GM23338 (cell line): ENCODE measurements around the gene ACSBG1. TPM values are rescaled to one million over a fixed set of nuclear protein-coding genes. Genes with fewer than 3 reads are reported as not detected.

Source experiments
- ATAC-seq: fragments of 200-7000 bp; cut with Tn5 transposase; 3 replicates; pipeline ENCODE4 v1.9.1; 2020
- DNase-seq: peaks from one replicate; pipeline ENCODE4 v3.0.0-alpha.2; 2015; ENCODE audit warnings: low spot score
- H2AFZ ChIP-seq: fragments of 200-600 bp; sonication (generic); 2 replicates; pipeline ENCODE4 v1.8.0; 2016; ENCODE audit warnings: antibody characterized with exemption, mild to moderate bottlenecking, moderate library complexity
- H3F3A ChIP-seq: fragments of 200-600 bp; sonication (generic); replicated peaks from 2 replicates; pipeline ENCODE4 v1.8.0; 2017; ENCODE audit warnings: antibody characterized with exemption, mixed run types, low read depth
- H3K27ac ChIP-seq: fragments of 200-600 bp; sonication (generic); 2 replicates; pipeline ENCODE4 v1.6.1; 2016; ENCODE audit warnings: low read depth
- H3K27me3 ChIP-seq: fragments of 200-600 bp; sonication (generic); 2 replicates; pipeline ENCODE4 v1.8.0; 2016; ENCODE audit warnings: mild to moderate bottlenecking, mixed run types, moderate library complexity; ENCODE audit not compliant: insufficient read depth
- H3K36me3 ChIP-seq: fragments of 200-600 bp; sonication (generic); 2 replicates; pipeline ENCODE4 v1.8.0; 2016; ENCODE audit warnings: mild to moderate bottlenecking; ENCODE audit not compliant: insufficient read depth
- H3K4me1 ChIP-seq: fragments of 200-600 bp; sonication (generic); 2 replicates; pipeline ENCODE4 v1.8.0; 2016; ENCODE audit warnings: mild to moderate bottlenecking, moderate library complexity; ENCODE audit not compliant: insufficient read depth
- H3K4me2 ChIP-seq: fragments of 200-600 bp; sonication (generic); 2 replicates; pipeline ENCODE4 v1.7.1; 2017; ENCODE audit warnings: mixed run types
- H3K4me3 ChIP-seq: fragments of 200-600 bp; sonication (generic); 2 replicates; pipeline ENCODE4 v1.6.1; 2016; ENCODE audit warnings: mixed run types
- H3K79me2 ChIP-seq: fragments of 200-600 bp; sonication (generic); replicated peaks from 2 replicates; pipeline ENCODE4 v1.8.0; 2017; ENCODE audit warnings: mild to moderate bottlenecking; ENCODE audit not compliant: insufficient read depth
- H3K9me2 ChIP-seq: fragments of 200-600 bp; sonication (generic); 2 replicates; pipeline ENCODE4 v1.8.0; 2017; ENCODE audit not compliant: insufficient read depth
- H4K20me1 ChIP-seq: fragments of 200-600 bp; sonication (generic); replicated peaks from 2 replicates; pipeline ENCODE4 v1.8.0; 2017; ENCODE audit warnings: mild to moderate bottlenecking; ENCODE audit not compliant: insufficient read depth
- H3K27ac Mint-ChIP-seq: 2 replicates; pipeline ENCODE4 v1.8.0; 2020; ENCODE audit warnings: inconsistent platforms, mild to moderate bottlenecking, moderate library complexity, mixed read lengths
- H3K27me3 Mint-ChIP-seq: 3 replicates; pipeline ENCODE4 v1.8.0; 2022; ENCODE audit warnings: low read depth, mild to moderate bottlenecking, moderate library complexity, mixed read lengths, inconsistent platforms; ENCODE audit not compliant: insufficient read depth, poor library complexity
- H3K36me3 Mint-ChIP-seq: 3 replicates; pipeline ENCODE4 v1.8.0; 2021; ENCODE audit warnings: low read depth, mild to moderate bottlenecking, inconsistent platforms, moderate library complexity, mixed read lengths
- H3K4me1 Mint-ChIP-seq: 3 replicates; pipeline ENCODE4 v1.8.0; 2020; ENCODE audit warnings: mild to moderate bottlenecking, inconsistent platforms, mixed read lengths
- H3K4me3 Mint-ChIP-seq: 3 replicates; pipeline ENCODE4 v1.8.0; 2021; ENCODE audit warnings: moderate library complexity, mild to moderate bottlenecking, inconsistent platforms, mixed read lengths
- H3K9me3 Mint-ChIP-seq: 3 replicates; pipeline ENCODE4 v1.8.0; 2020; ENCODE audit warnings: moderate library complexity, mild to moderate bottlenecking, inconsistent platforms, mixed read lengths
- CREB1 ChIP-seq: fragments of 250-450 bp; sonication (Bioruptor Pico); IDR thresholded peaks from 2 replicates; pipeline ENCODE4 v1.5.0; 2020; ENCODE audit warnings: low read depth, mild to moderate bottlenecking, moderate library complexity
- EZH2 ChIP-seq: fragments of 200-600 bp; sonication (generic); IDR thresholded peaks from one replicate; pipeline ENCODE4 v1.8.0; 2017; ENCODE audit warnings: antibody characterized with exemption, mild to moderate bottlenecking, low read depth; ENCODE audit not compliant: unreplicated experiment
- EZH2phosphoT487 ChIP-seq: fragments of 200-600 bp; sonication (generic); IDR thresholded peaks from one replicate; pipeline ENCODE4 v1.8.1; 2018; ENCODE audit warnings: antibody characterized with exemption; ENCODE audit not compliant: unreplicated experiment
- JUNB ChIP-seq: IDR thresholded peaks from one replicate; pipeline ENCODE4 v1.6.1; 2016; ENCODE audit warnings: antibody characterized with exemption; ENCODE audit not compliant: unreplicated experiment
- POLR2AphosphoS5 ChIP-seq: IDR thresholded peaks from 2 replicates; pipeline ENCODE4 v1.6.1; 2016; ENCODE audit warnings: antibody characterized with exemption, low read depth
- STAT1 ChIP-seq: IDR thresholded peaks from one replicate; pipeline ENCODE4 v1.6.1; 2016; ENCODE audit warnings: antibody characterized with exemption; ENCODE audit not compliant: unreplicated experiment
- ZNF462 ChIP-seq: fragments of 250-450 bp; sonication (Bioruptor Pico); IDR thresholded peaks from 2 replicates; pipeline ENCODE4 v1.5.0; 2020; ENCODE audit warnings: mild to moderate bottlenecking, moderate library complexity
- polyA plus RNA-seq: library from polyadenylated mRNA; unstranded; fragments of >200 nt; fragmentation: Nextera tagmentation; extraction: Ambion mirVana; gene quantifications from 2 replicates; pipeline ENCODE4 v1.2.1, GENCODE V29; 2016
- total RNA-seq: library from RNA; depleted of rRNA; stranded (reverse); fragments of >200 nt; shearing (Covaris generic); gene quantifications from 2 replicates; pipeline ENCODE4 v1.2.3, GENCODE V29; 2014
- TF ChIP-seq, protein P1 (sequence below): IDR thresholded peaks from 2 replicates; pipeline ENCODE4 v1.6.1; 2016; ENCODE audit warnings: antibody characterized with exemption

ACSBG1 gene
- total and polyA plus RNA-seq, 2 experiments from 2014 or later: 1.9 to 10.0 TPM

GRCh38 chr15:78211189-78211921 is 23.0 kb downstream of the ACSBG1 start:
- Histone ChIP-seq H3F3A (no peaks in the 10 kb centered on the region), H3K79me2 (no peaks in the 10 kb centered on the region), H3K9me2 (no peaks in the 10 kb centered on the region), H3K27me3 (no peaks in the 10 kb centered on the region), H3K4me3 (no peak overlapping the region), H2AFZ (no peak overlapping the region), H3K27ac (no peak overlapping the region), H3K4me1 (0 out of 2 replicates have a peak, but pooled peaks cover 6% of the 10 kb centered on the region), H3K36me3 (no peaks in the 10 kb centered on the region; the same call in 1 of the 2 replicates), H4K20me1 (no peaks in the 10 kb centered on the region), H3K4me2 (no peak overlapping the region)
- H3K27ac Mint-ChIP-seq: no peak overlapping the region
- H3K4me1 Mint-ChIP-seq: peaks cover 11% of the 10 kb centered on the region
- TF ChIP-seq POLR2AphosphoS5 (no peak), JUNB (no peak)
- H3K9me3 Mint-ChIP-seq: no peaks in the 10 kb centered on the region
- DNase-seq (no peak), ATAC-seq (no peak)
- H3K36me3 Mint-ChIP-seq: no peaks in the 10 kb centered on the region
- H3K27me3 Mint-ChIP-seq: peaks cover 17% of the 10 kb centered on the region
- H3K4me3 Mint-ChIP-seq: no peak overlapping the region

DNA sequence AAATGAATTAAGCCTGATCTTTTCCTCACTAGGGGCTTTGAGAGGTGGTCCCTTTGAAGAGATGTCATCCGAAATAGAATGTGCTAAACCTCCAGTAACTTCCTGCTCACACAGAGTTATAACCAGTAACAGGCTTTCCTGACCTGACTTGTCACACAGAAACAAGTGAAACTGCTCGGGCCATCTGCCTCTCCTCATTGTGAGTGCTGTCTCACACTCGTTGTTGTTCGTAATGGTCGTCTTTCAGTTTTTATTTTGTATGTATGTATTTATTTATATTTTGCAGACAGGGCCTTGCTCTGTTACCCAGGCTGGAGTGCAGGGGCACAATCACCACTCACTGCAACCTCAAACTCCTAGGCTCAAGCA is 24.0 kb downstream of the ACSBG1 start:
- H3K36me3 Mint-ChIP-seq: no peaks in the 10 kb centered on the region
- no peak for TF ChIP-seq EZH2phosphoT487
- TF ChIP-seq ZNF462 (CRISPR knock-in tag): no peak
- TF ChIP-seq, protein P1, sequence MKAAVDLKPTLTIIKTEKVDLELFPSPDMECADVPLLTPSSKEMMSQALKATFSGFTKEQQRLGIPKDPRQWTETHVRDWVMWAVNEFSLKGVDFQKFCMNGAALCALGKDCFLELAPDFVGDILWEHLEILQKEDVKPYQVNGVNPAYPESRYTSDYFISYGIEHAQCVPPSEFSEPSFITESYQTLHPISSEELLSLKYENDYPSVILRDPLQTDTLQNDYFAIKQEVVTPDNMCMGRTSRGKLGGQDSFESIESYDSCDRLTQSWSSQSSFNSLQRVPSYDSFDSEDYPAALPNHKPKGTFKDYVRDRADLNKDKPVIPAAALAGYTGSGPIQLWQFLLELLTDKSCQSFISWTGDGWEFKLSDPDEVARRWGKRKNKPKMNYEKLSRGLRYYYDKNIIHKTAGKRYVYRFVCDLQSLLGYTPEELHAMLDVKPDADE: no peak
- no peak for TF ChIP-seq STAT1
- no peak for TF ChIP-seq POLR2AphosphoS5
- TF ChIP-seq CREB1 (CRISPR knock-in tag): no peak
- no peak for TF ChIP-seq EZH2
- no peaks in the 10 kb centered on the region for H3K9me3 Mint-ChIP-seq
- no peak overlapping the region for H2AFZ ChIP-seq
- DNase-seq: no peak
- no peaks in the 10 kb centered on the region for H4K20me1 ChIP-seq
- H3F3A ChIP-seq: no peaks in the 10 kb centered on the region
- no peaks in the 10 kb centered on the region for H3K79me2 ChIP-seq
- no peak for ATAC-seq
- no peaks in the 10 kb centered on the region for H3K9me2 ChIP-seq
- peaks cover 13% of the 10 kb centered on the region for H3K4me1 Mint-ChIP-seq
- no peaks in the 10 kb centered on the region for H3K36me3 ChIP-seq
- no peak overlapping the region for H3K4me3 ChIP-seq
- H3K4me3 Mint-ChIP-seq: no peak overlapping the region
- H3K4me1 ChIP-seq: 0 out of 2 replicates have a peak, but pooled peaks cover 6% of the 10 kb centered on the region
- peaks cover 15% of the 10 kb centered on the region for H3K27me3 Mint-ChIP-seq
- no peak overlapping the region for H3K4me2 ChIP-seq
- H3K27ac Mint-ChIP-seq: no peak overlapping the region
- H3K27ac ChIP-seq: no peak overlapping the region
- no peaks in the 10 kb centered on the region for H3K27me3 ChIP-seq
